DND-41 (cell line): ENCODE data around the gene MCC.

Experiments used
- EZH2 ChIP-seq: IDR thresholded peaks from 3 replicates; pipeline ENCODE4 v1.6.1; 2012; ENCODE audit warnings: borderline replicate concordance, low read depth, mild to moderate bottlenecking, moderate library complexity, low read length, inconsistent platforms; ENCODE audit not compliant: severe bottlenecking
- TF ChIP-seq, protein P1 (sequence below): IDR thresholded peaks from 2 replicates; pipeline ENCODE4 v1.5.1; 2012; ENCODE audit warnings: borderline replicate concordance, low read length, moderate library complexity, mild to moderate bottlenecking; ENCODE audit not compliant: poor library complexity, severe bottlenecking; ENCODE audit errors: extremely low read depth

DNA sequence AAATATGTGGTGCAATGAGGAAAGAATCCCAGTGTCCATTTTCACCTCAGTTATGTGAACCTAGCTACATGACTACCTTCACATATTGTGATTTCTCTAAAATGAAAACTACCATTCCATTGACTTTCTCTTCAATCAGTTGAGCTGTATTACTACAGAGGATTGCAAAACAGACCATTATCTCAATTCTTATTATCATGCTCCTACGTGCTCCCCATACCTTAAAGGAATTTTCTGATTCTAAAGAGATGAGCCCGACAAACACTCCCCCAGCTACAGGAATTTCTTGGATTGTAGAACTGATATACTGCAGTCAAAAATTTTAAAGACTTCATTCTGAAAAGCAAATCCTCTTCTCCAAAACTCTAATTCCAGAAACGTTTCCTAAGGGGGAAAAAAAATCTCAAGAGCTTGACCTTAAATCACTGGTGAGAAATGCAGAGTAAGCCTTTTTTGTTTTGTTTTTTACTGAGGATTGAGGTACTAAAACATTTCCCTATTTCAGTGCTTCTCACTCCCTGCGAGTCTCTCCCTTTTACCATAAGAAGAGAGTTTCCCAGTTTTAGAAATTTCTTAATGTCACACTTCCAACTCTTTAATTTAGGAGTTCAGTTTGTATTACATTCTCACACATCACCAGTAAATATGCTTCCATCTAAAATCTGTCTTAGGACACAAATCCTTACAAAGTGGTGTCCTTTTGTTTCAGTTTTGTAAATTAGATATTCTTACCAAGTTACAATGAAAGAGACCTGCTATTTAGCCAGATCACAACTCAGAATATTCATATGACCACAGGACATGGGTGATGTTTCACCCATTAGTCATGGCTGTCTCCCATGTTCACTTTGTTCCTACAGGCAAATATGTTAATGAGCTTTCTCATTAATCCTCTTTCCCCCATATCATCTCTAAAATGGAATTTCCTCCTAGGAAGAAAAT is 257.3 kb downstream of the MCC start:
- TF ChIP-seq, protein P1, sequence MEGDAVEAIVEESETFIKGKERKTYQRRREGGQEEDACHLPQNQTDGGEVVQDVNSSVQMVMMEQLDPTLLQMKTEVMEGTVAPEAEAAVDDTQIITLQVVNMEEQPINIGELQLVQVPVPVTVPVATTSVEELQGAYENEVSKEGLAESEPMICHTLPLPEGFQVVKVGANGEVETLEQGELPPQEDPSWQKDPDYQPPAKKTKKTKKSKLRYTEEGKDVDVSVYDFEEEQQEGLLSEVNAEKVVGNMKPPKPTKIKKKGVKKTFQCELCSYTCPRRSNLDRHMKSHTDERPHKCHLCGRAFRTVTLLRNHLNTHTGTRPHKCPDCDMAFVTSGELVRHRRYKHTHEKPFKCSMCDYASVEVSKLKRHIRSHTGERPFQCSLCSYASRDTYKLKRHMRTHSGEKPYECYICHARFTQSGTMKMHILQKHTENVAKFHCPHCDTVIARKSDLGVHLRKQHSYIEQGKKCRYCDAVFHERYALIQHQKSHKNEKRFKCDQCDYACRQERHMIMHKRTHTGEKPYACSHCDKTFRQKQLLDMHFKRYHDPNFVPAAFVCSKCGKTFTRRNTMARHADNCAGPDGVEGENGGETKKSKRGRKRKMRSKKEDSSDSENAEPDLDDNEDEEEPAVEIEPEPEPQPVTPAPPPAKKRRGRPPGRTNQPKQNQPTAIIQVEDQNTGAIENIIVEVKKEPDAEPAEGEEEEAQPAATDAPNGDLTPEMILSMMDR, result no peak
- no peak for TF ChIP-seq EZH2
